ENCODE data around the gene G2E3.
A peak's percentile ranks its signal among the peaks of the same experiment; 100 is the strongest.
"Not testable (repeated sequence)": the region's sequence is repeated elsewhere in the genome, so short reads cannot be mapped to it uniquely, and the experiment has no call there.

The G2E3 gene

GRCh38 chr14:30604696-30605095 lies 45.7 kb downstream of the G2E3 start:
- WGBS, 2 experiments (ENCODE audit: insufficient coverage in 2 of 2) = 94 to 100% methylated on average over 8 of the region's 8 CpGs
- H3K4me3 ChIP-seq (ENCODE audit: extremely low read depth, insufficient read depth, low read length, poor library complexity, severe bottlenecking); H3K27ac ChIP-seq (ENCODE audit: low read depth, low read length, severe bottlenecking); H3K4me1 ChIP-seq (ENCODE audit: control insufficient read depth, insufficient read depth, low read length, poor library complexity, severe bottlenecking); H3K9me3 ChIP-seq (ENCODE audit: control insufficient read depth, low read length): not testable (repeated sequence)
- peaks cover 52% of the 10 kb centered on the region for H3K36me3 ChIP-seq (ENCODE audit: control insufficient read depth, insufficient read depth, low read length)

GRCh38 chr14:30607156-30607780 lies 48.3 kb downstream of the G2E3 start:
- Histone ChIP-seq H3K36me3 (ENCODE audit: control insufficient read depth, insufficient read depth, low read length) (peaks cover 49% of the 10 kb centered on the region), H3K27ac (ENCODE audit: low read depth, low read length, severe bottlenecking) (no peak overlapping the region), H3K4me1 (ENCODE audit: control insufficient read depth, insufficient read depth, low read length, poor library complexity, severe bottlenecking) (peaks cover 6% of the 10 kb centered on the region), H3K9me3 (ENCODE audit: control insufficient read depth, low read length) (no peaks in the 10 kb centered on the region), H3K4me3 (ENCODE audit: extremely low read depth, insufficient read depth, low read length, poor library complexity, severe bottlenecking) (no peak overlapping the region)
- WGBS, 2 experiments (ENCODE audit: insufficient coverage in 2 of 2) = no CpG with 5 or more reads among the region's 1 CpG

GRCh38 chr14:30608533-30609006 lies 49.6 kb downstream of the G2E3 start:
- H3K4me3 ChIP-seq (ENCODE audit: extremely low read depth, insufficient read depth, low read length, poor library complexity, severe bottlenecking) = no peak overlapping the region
- peaks cover 37% of the 10 kb centered on the region for H3K36me3 ChIP-seq (ENCODE audit: control insufficient read depth, insufficient read depth, low read length)
- H3K27ac ChIP-seq (ENCODE audit: low read depth, low read length, severe bottlenecking) = no peak overlapping the region
- no peaks in the 10 kb centered on the region for H3K9me3 ChIP-seq (ENCODE audit: control insufficient read depth, low read length)
- WGBS, 2 experiments (ENCODE audit: insufficient coverage in 2 of 2) = 89 to 94% methylated on average over 1 to 2 of the region's 5 CpGs
- peaks cover 6% of the 10 kb centered on the region for H3K4me1 ChIP-seq (ENCODE audit: control insufficient read depth, insufficient read depth, low read length, poor library complexity, severe bottlenecking)

GRCh38 chr14:30610787-30611343 lies 51.9 kb downstream of the G2E3 start:
- Histone ChIP-seq H3K36me3 (ENCODE audit: control insufficient read depth, insufficient read depth, low read length) (peaks cover 27% of the 10 kb centered on the region), H3K4me3 (ENCODE audit: extremely low read depth, insufficient read depth, low read length, poor library complexity, severe bottlenecking) (no peak overlapping the region)
- WGBS, 2 experiments (ENCODE audit: insufficient coverage in 2 of 2) = 95 to 98% methylated on average over 5 to 6 of the region's 6 CpGs

GRCh38 chr14:30614155-30614554 lies 55.2 kb downstream of the G2E3 start:
- H3K27ac ChIP-seq (ENCODE audit: low read depth, low read length, severe bottlenecking) = no peak overlapping the region
- H3K9me3 ChIP-seq (ENCODE audit: control insufficient read depth, low read length) = no peaks in the 10 kb centered on the region
- no peaks in the 10 kb centered on the region for H3K4me1 ChIP-seq (ENCODE audit: control insufficient read depth, insufficient read depth, low read length, poor library complexity, severe bottlenecking)
- H3K4me3 ChIP-seq (ENCODE audit: extremely low read depth, insufficient read depth, low read length, poor library complexity, severe bottlenecking) = no peak overlapping the region
- peaks cover 36% of the 10 kb centered on the region for H3K36me3 ChIP-seq (ENCODE audit: control insufficient read depth, insufficient read depth, low read length)
- WGBS, 2 experiments (ENCODE audit: insufficient coverage in 2 of 2) = 86 to 96% methylated on average over 2 of the region's 2 CpGs

More at GRCh38 chr14:30610787-30611343, 51.9 kb downstream of the G2E3 start:
- peaks cover 6% of the 10 kb centered on the region for H3K4me1 ChIP-seq (ENCODE audit: control insufficient read depth, insufficient read depth, low read length, poor library complexity, severe bottlenecking)
- H3K27ac ChIP-seq (ENCODE audit: low read depth, low read length, severe bottlenecking) = no peak overlapping the region
- no peaks in the 10 kb centered on the region for H3K9me3 ChIP-seq (ENCODE audit: control insufficient read depth, low read length)

GRCh38 chr14:30620178-30620577 lies 61.2 kb downstream of the G2E3 start:
- H3K4me1 ChIP-seq (ENCODE audit: control insufficient read depth, insufficient read depth, low read length, poor library complexity, severe bottlenecking) = no peaks in the 10 kb centered on the region
- H3K36me3 ChIP-seq (ENCODE audit: control insufficient read depth, insufficient read depth, low read length) = peaks cover 17% of the 10 kb centered on the region
- no CpG with 5 or more reads among the region's 1 CpG for WGBS, 2 experiments (ENCODE audit: insufficient coverage in 2 of 2)
- no peak overlapping the region for H3K4me3 ChIP-seq (ENCODE audit: extremely low read depth, insufficient read depth, low read length, poor library complexity, severe bottlenecking)
- no peak overlapping the region for H3K27ac ChIP-seq (ENCODE audit: low read depth, low read length, severe bottlenecking)
- H3K9me3 ChIP-seq (ENCODE audit: control insufficient read depth, low read length) = no peaks in the 10 kb centered on the region

GRCh38 chr14:30621354-30621939 lies 62.5 kb downstream of the G2E3 start:
- peak overlapping the region; percentile 98 for H3K27ac ChIP-seq (ENCODE audit: low read depth, low read length, severe bottlenecking)
- H3K9me3 ChIP-seq (ENCODE audit: control insufficient read depth, low read length) = no peaks in the 10 kb centered on the region
- peak overlapping the region; percentile 88 for H3K4me3 ChIP-seq (ENCODE audit: extremely low read depth, insufficient read depth, low read length, poor library complexity, severe bottlenecking)
- peaks cover 18% of the 10 kb centered on the region for H3K36me3 ChIP-seq (ENCODE audit: control insufficient read depth, insufficient read depth, low read length)
- WGBS, 2 experiments (ENCODE audit: insufficient coverage in 2 of 2) = 60 to 66% methylated on average over 10 to 11 of the region's 17 CpGs
- H3K4me1 ChIP-seq (ENCODE audit: control insufficient read depth, insufficient read depth, low read length, poor library complexity, severe bottlenecking) = no peaks in the 10 kb centered on the region

- Histone ChIP-seq H3K27ac (ENCODE audit: low read depth, low read length, severe bottlenecking) (peak within 1 kb of the TSS; percentile 98), H3K4me3 (ENCODE audit: extremely low read depth, insufficient read depth, low read length, poor library complexity, severe bottlenecking) (peak within 1 kb of the TSS; percentile 88), H3K4me1 (ENCODE audit: control insufficient read depth, insufficient read depth, low read length, poor library complexity, severe bottlenecking) (no peaks in the 10 kb centered on the region), H3K36me3 (ENCODE audit: control insufficient read depth, insufficient read depth, low read length) (peaks cover 17% of the 10 kb centered on the region), H3K9me3 (ENCODE audit: control insufficient read depth, low read length) (no peaks in the 10 kb centered on the region)
- WGBS, 2 experiments (ENCODE audit: insufficient coverage in 2 of 2) = 0 to 1% methylated on average over 12 to 25 of the region's 35 CpGs
Observed at GRCh38 chr14:30621940-30622830, 63.2 kb downstream of the G2E3 start, which contains the start of gene SCFD1. Gene SCFD1, plus strand, starts transcription at chr14:30622319. Its CDS starts 20 bp downstream, at chr14:30622339.

- no peaks in the 10 kb centered on the region for H3K9me3 ChIP-seq (ENCODE audit: control insufficient read depth, low read length)
- WGBS, 2 experiments (ENCODE audit: insufficient coverage in 2 of 2) = no CpG with 5 or more reads among the region's 7 CpGs
- no peak overlapping the region for H3K27ac ChIP-seq (ENCODE audit: low read depth, low read length, severe bottlenecking)
- H3K4me1 ChIP-seq (ENCODE audit: control insufficient read depth, insufficient read depth, low read length, poor library complexity, severe bottlenecking) = no peaks in the 10 kb centered on the region
- peaks cover 20% of the 10 kb centered on the region for H3K36me3 ChIP-seq (ENCODE audit: control insufficient read depth, insufficient read depth, low read length)
- H3K4me3 ChIP-seq (ENCODE audit: extremely low read depth, insufficient read depth, low read length, poor library complexity, severe bottlenecking) = peak overlapping the region; percentile 88
Observed at GRCh38 chr14:30623412-30624131, 64.6 kb downstream of the G2E3 start.

- H3K36me3 ChIP-seq (ENCODE audit: control insufficient read depth, insufficient read depth, low read length) = peaks cover 20% of the 10 kb centered on the region
- H3K4me1 ChIP-seq (ENCODE audit: control insufficient read depth, insufficient read depth, low read length, poor library complexity, severe bottlenecking) = no peaks in the 10 kb centered on the region
- no peaks in the 10 kb centered on the region for H3K9me3 ChIP-seq (ENCODE audit: control insufficient read depth, low read length)
- WGBS, 2 experiments (ENCODE audit: insufficient coverage in 2 of 2) = 87 to 96% methylated on average over 4 of the region's 5 CpGs
- no peak overlapping the region for H3K4me3 ChIP-seq (ENCODE audit: extremely low read depth, insufficient read depth, low read length, poor library complexity, severe bottlenecking)
- no peak overlapping the region for H3K27ac ChIP-seq (ENCODE audit: low read depth, low read length, severe bottlenecking)
Observed at GRCh38 chr14:30624132-30624423, 65.1 kb downstream of the G2E3 start.
